Activated CD8-positive, alpha-beta memory T cell treated with anti-CD3 and anti-CD28 coated beads, Interleukin-2, amount 10 ng/mL, durations not matched to agents 7 days and 5 days (primary cell): ENCODE measurements around the gene SLC16A3. TPM values are rescaled to one million over a fixed set of nuclear protein-coding genes. Genes with fewer than 3 reads are reported as not detected.

Source experiments
- ATAC-seq: fragments of 150-1000 bp; cut with Tn5 transposase; one replicate; pipeline ENCODE4 v1.10.0; 2021; ENCODE audit warnings: moderate library complexity
- CTCF ChIA-PET: fragments of 350-600 bp; sonication (Branson Sonifier 250); formaldehyde crosslinking; loops from one replicate; lab custom pipeline; 2021; ENCODE audit warnings: antibody characterized with exemption; lab: Charles Lee
- DNase-seq: peaks from one replicate; pipeline ENCODE4 v3.0.0-alpha.2; 2020
- H3K27ac Mint-ChIP-seq: one replicate; pipeline ENCODE4 v1.8.0; 2021; ENCODE audit warnings: mild to moderate bottlenecking, mixed read lengths
- H3K27me3 Mint-ChIP-seq: one replicate; pipeline ENCODE4 v1.8.0; 2021; ENCODE audit warnings: mixed read lengths
- H3K36me3 Mint-ChIP-seq: one replicate; pipeline ENCODE4 v1.8.0; 2021; ENCODE audit warnings: mild to moderate bottlenecking, mixed read lengths
- H3K4me1 Mint-ChIP-seq: one replicate; pipeline ENCODE4 v1.8.0; 2021; ENCODE audit warnings: mixed read lengths
- H3K4me3 Mint-ChIP-seq: one replicate; pipeline ENCODE4 v1.8.0; 2021; ENCODE audit warnings: mild to moderate bottlenecking, moderate library complexity, mixed read lengths
- H3K9me3 Mint-ChIP-seq: one replicate; pipeline ENCODE4 v1.8.0; 2022; ENCODE audit warnings: low read depth, mixed read lengths
- total RNA-seq, 2 experiments: library from RNA; stranded (reverse); gene quantifications; one replicate each; pipeline ENCODE4 v1.2.3, GENCODE V29; 2021

Gene SLC16A3
- total RNA-seq, 2 experiments from 2014 or later, result 119 to 148 TPM

DNA sequence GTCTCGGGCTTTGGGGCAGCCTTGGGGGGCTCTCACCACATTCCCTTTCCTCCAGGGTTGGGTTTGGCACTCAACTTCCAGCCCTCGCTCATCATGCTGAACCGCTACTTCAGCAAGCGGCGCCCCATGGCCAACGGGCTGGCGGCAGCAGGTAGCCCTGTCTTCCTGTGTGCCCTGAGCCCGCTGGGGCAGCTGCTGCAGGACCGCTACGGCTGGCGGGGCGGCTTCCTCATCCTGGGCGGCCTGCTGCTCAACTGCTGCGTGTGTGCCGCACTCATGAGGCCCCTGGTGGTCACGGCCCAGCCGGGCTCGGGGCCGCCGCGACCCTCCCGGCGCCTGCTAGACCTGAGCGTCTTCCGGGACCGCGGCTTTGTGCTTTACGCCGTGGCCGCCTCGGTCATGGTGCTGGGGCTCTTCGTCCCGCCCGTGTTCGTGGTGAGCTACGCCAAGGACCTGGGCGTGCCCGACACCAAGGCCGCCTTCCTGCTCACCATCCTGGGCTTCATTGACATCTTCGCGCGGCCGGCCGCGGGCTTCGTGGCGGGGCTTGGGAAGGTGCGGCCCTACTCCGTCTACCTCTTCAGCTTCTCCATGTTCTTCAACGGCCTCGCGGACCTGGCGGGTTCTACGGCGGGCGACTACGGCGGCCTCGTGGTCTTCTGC lies 8.4 kb downstream of the SLC16A3 start:
- CTCF ChIA-PET, result interaction anchor here (1.1 to 5.3 kb wide), 15 partner anchors 8 to 156 kb away, joined by 3 to 48 read pairs (median 6); partner anchors contain the start of genes CD7, SECTM1 and SLC16A3
- H3K4me1 Mint-ChIP-seq, result peaks cover 67% of the 10 kb centered on the region
- H3K27ac Mint-ChIP-seq, result no peak overlapping the region
- H3K36me3 Mint-ChIP-seq, result peaks cover 11% of the 10 kb centered on the region
- H3K9me3 Mint-ChIP-seq, result no peaks in the 10 kb centered on the region
- no peaks in the 10 kb centered on the region for H3K27me3 Mint-ChIP-seq
- ATAC-seq (no peak), DNase-seq (no peak)
- no peak overlapping the region for H3K4me3 Mint-ChIP-seq

DNA sequence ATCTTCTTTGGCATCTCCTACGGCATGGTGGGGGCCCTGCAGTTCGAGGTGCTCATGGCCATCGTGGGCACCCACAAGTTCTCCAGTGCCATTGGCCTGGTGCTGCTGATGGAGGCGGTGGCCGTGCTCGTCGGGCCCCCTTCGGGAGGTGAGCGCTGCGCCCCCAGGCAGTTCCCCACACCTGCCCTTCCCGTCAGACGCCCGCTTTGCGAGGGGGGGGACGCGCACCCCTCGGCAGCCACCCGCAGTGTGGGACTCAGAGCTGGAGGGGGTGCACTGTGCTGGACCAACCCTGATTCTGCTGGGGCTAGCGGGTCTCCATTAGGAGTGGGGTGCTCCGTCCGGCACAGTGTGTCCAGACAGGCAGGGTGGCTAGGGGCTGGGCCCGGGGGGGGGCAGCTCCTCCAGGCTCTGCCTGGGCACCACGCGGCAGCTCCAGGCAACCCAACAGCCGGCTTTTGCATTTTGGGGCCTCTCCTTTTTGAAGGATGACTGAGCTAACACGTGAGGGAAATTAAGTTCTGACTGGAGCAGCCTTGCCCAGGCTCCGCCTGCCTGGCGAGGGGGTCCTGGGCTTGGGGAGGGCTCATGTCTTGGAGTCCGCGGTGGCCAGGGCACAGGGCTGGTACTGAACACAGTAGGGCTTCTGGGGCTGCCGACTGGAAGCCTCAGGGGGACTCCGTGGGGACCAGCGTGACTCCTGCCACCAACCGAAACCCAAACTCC lies 9.1 kb downstream of the SLC16A3 start:
- H3K27me3 Mint-ChIP-seq, result no peaks in the 10 kb centered on the region
- H3K36me3 Mint-ChIP-seq, result peaks cover 15% of the 10 kb centered on the region
- ATAC-seq (no peak), DNase-seq (no peak)
- H3K4me1 Mint-ChIP-seq, result peaks cover 67% of the 10 kb centered on the region
- peak overlapping the region; percentile 79 for H3K27ac Mint-ChIP-seq
- no peaks in the 10 kb centered on the region for H3K9me3 Mint-ChIP-seq
- CTCF ChIA-PET, result interaction anchor here (0.9 to 5.3 kb wide), 11 partner anchors 9 to 95 kb away, joined by 3 to 48 read pairs (median 4); partner anchors contain the start of genes CD7 and SLC16A3
- no peak overlapping the region for H3K4me3 Mint-ChIP-seq

- peaks cover 17% of the 10 kb centered on the region for H3K36me3 Mint-ChIP-seq
- peak; percentile 88 for DNase-seq
- no peaks in the 10 kb centered on the region for H3K9me3 Mint-ChIP-seq
- H3K27me3 Mint-ChIP-seq, result no peaks in the 10 kb centered on the region
- H3K4me3 Mint-ChIP-seq, result peak overlapping the region; percentile 41
- CTCF ChIA-PET, result interaction anchor here (0.9 to 5.3 kb wide), 11 partner anchors 9 to 94 kb away, joined by 3 to 48 read pairs (median 4); partner anchors contain the start of genes CD7 and SLC16A3
- ATAC-seq, result peak; percentile 73
- peaks cover 61% of the 10 kb centered on the region for H3K4me1 Mint-ChIP-seq
- H3K27ac Mint-ChIP-seq, result peak overlapping the region; percentile 79
These were observed 9.8 kb downstream of the SLC16A3 start for GRCh38 chr17:82238472-82239201.

GRCh38 chr17:82239401-82239925 lies 10.6 kb downstream of the SLC16A3 start:
- Mint-ChIP-seq H3K27ac (peak overlapping the region; percentile 24), H3K9me3 (no peaks in the 10 kb centered on the region), H3K36me3 (peaks cover 25% of the 10 kb centered on the region), H3K4me1 (peaks cover 59% of the 10 kb centered on the region), H3K27me3 (no peaks in the 10 kb centered on the region), H3K4me3 (no peak overlapping the region)
- DNase-seq, result no peak
- CTCF ChIA-PET, result interaction anchor here (1.2 to 5.3 kb wide), 4 partner anchors 11 to 209 kb away, joined by 3 to 48 read pairs (median 6); partner anchors contain the start of gene CD7
- ATAC-seq, result no peak

- H3K36me3 Mint-ChIP-seq, result peaks cover 29% of the 10 kb centered on the region
- no peaks in the 10 kb centered on the region for H3K27me3 Mint-ChIP-seq
- DNase-seq (no peak), ATAC-seq (no peak)
- peak overlapping the region; percentile 73 for H3K27ac Mint-ChIP-seq
- H3K4me1 Mint-ChIP-seq, result peaks cover 55% of the 10 kb centered on the region
- CTCF ChIA-PET, result interaction anchor here (1.0 to 1.7 kb wide), 2 partner anchors 93 to 210 kb away, joined by 3 to 4 read pairs; partner anchors contain the start of gene SECTM1
- H3K9me3 Mint-ChIP-seq, result no peaks in the 10 kb centered on the region
- H3K4me3 Mint-ChIP-seq, result no peak overlapping the region
These were observed 11.2 kb downstream of the SLC16A3 start for GRCh38 chr17:82239926-82240505.

DNA sequence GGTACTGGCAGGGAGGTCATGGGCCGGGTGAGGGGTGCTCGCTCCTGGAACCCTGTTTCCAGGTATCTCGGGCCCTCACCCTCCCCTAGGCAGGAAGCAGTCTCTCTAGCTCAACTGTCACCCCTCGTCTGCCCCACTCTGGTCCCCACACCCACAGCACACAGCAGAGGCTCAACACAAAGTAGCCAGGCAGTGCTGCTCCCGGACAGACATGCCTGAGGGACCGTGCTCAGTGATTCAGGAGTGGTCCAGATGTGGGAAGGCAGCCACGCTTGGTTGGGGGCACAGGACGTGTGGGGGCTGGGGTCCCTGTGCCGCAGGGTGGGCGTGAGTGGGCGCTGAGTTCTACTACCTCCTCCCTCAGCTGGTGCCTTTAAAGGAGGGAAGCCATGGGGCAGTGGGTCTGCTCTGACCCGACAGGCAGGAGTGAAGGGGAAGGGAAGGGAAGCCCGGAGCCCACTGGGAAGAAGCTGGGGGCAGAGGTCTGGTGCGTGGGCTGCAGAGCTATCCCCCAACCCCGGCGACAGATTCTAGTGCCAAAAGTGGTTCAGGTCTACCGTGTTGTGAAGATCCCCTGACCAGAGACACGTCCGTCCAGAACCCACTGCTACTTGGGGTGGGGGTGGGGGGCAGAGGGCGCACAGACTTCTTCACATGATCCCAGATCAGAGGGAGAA lies 11.8 kb downstream of the SLC16A3 start:
- CTCF ChIA-PET, result interaction anchor here (1.0 to 1.7 kb wide), 2 partner anchors 93 to 210 kb away, joined by 3 to 4 read pairs; partner anchors contain the start of gene SECTM1
- Mint-ChIP-seq H3K9me3 (no peaks in the 10 kb centered on the region), H3K27ac (peak overlapping the region; percentile 73), H3K4me1 (peaks cover 50% of the 10 kb centered on the region), H3K4me3 (no peak overlapping the region), H3K27me3 (no peaks in the 10 kb centered on the region), H3K36me3 (peaks cover 33% of the 10 kb centered on the region)
- DNase-seq, result no peak
- ATAC-seq, result no peak

- Mint-ChIP-seq H3K27me3 (no peaks in the 10 kb centered on the region), H3K4me3 (no peak overlapping the region), H3K4me1 (peaks cover 45% of the 10 kb centered on the region), H3K9me3 (no peaks in the 10 kb centered on the region), H3K27ac (peak overlapping the region; percentile 73), H3K36me3 (peaks cover 33% of the 10 kb centered on the region)
- ATAC-seq (no peak), DNase-seq (no peak)
- CTCF ChIA-PET, result interaction anchor here (0.8 to 1.7 kb wide), 3 partner anchors 92 to 211 kb away, joined by 3 to 4 read pairs (median 3); partner anchors contain the start of gene SECTM1
These were observed 12.5 kb downstream of the SLC16A3 start for GRCh38 chr17:82241183-82241925.

DNA sequence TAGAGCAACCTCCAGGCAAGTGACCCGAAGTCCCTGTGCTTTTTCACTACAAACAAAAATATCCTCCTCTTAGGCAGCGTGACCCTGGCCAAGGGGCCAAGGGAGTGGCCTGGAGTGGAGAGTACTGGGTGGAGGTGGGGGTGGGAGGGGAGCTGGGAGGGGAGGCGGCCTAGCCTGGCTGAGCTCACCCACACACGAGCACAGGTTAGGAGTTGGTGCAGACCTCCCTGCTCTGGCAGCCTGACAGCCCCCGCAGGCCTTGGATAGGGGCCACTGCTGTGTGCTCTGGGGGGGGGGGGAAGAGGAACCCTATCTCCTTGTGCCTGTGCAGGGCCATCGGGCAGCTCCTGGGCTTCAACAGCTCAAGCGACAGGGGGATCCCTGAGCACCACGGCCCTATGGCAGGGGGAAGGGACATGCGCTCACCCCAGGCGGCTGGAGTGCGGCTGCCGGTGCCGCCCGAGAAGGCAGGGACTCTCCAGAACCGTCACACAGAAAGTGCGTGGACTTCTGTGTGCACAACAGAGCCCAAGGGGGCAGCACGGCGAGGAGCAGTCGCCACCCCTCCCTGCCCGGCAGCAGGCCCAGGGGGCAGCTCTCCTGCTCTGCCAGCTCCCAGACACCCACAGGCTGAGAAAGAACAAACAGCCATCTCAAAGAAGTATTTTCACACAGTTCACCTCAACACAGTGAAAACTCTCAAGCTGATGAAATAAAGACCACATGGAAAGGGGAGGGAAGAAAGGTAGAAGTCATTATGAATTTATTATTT lies 13.3 kb downstream of the SLC16A3 start:
- Mint-ChIP-seq H3K27me3 (no peaks in the 10 kb centered on the region), H3K4me3 (no peak overlapping the region), H3K36me3 (peaks cover 32% of the 10 kb centered on the region), H3K9me3 (no peaks in the 10 kb centered on the region), H3K4me1 (peaks cover 42% of the 10 kb centered on the region), H3K27ac (peak overlapping the region; percentile 63)
- DNase-seq (no peak), ATAC-seq (no peak)
- CTCF ChIA-PET, result interaction anchor here (0.5 to 1.2 kb wide), 4 partner anchors 36 to 108 kb away, joined by 3 to 4 read pairs (median 3); no protein-coding TSS in a partner anchor

DNA sequence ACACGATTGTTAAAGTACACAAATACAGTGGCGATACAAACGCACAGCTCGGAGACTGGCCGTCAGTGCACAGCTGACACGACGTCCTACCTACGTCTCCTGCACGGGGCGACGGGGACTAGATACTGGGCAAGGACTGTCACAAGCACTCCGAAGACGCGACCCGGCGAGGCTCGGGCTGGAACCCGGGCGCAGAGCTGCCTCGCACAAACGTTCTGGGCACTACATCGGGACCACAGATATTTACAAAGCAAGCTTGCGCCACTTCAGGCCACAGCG lies 13.8 kb downstream of the SLC16A3 start:
- Mint-ChIP-seq H3K27ac (no peak overlapping the region), H3K9me3 (no peaks in the 10 kb centered on the region), H3K4me1 (peaks cover 40% of the 10 kb centered on the region), H3K36me3 (peaks cover 32% of the 10 kb centered on the region), H3K27me3 (no peaks in the 10 kb centered on the region), H3K4me3 (no peak overlapping the region)
- DNase-seq (no peak), ATAC-seq (no peak)
- CTCF ChIA-PET, result interaction anchor here (0.8 to 1.3 kb wide), 3 partner anchors 37 to 78 kb away, joined by 3 to 4 read pairs (median 3); no protein-coding TSS in a partner anchor

DNA sequence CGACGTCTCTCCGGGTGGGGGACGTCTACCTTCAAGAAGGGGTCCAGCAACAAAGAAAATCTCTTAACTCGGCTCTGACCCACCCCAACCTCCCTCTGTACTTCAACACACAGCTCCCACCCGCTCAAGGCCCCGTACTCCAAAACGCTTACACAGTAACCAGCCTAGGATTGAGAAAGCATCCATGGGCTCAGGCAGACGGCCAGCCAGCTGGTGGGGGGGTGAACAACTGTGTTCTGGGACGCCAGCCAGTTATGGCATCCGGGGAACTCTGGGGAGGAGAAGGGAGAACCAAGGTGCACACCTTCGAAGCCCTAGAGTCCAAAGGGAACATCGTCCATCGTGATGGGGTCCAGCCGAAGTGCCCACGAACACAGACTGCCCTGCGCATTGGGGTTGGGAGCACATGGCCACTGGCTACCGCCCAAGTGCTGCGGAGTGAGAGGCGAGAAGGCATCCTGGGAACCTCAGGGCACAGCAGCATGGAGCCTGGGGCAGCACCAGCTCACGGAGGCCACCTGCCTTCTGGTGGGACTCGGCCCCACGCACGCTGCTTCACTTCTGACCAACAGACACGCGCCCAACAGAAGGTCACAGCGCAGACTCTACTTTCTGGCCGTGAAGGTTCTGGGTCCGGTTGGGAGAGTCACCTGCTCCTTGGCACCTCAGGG lies 14.3 kb downstream of the SLC16A3 start:
- CTCF ChIA-PET, result interaction anchor here (0.8 to 1.3 kb wide), 4 partner anchors 19 to 78 kb away, joined by 3 to 4 read pairs (median 3); no protein-coding TSS in a partner anchor
- H3K27me3 Mint-ChIP-seq, result no peaks in the 10 kb centered on the region
- peaks cover 36% of the 10 kb centered on the region for H3K36me3 Mint-ChIP-seq
- no peak overlapping the region for H3K4me3 Mint-ChIP-seq
- no peaks in the 10 kb centered on the region for H3K9me3 Mint-ChIP-seq
- DNase-seq, result no peak
- peaks cover 42% of the 10 kb centered on the region for H3K4me1 Mint-ChIP-seq
- no peak overlapping the region for H3K27ac Mint-ChIP-seq
- ATAC-seq, result no peak
